Bronchial epithelial cell (primary cell): ENCODE results near the gene MICALL1. TPM values are rescaled to one million over a fixed set of nuclear protein-coding genes. Genes with fewer than 3 reads are reported as not detected.
A peak's percentile ranks its signal among the peaks of the same experiment; 100 is the strongest.

Source experiments
- DNase-seq: peaks from one replicate; pipeline ENCODE4 v3.0.0-alpha.2; 2010; ENCODE audit warnings: low read depth
- FAIRE-seq: peaks from 2 replicates; lab custom pipeline; 2011; peaks lifted over from hg19 to GRCh38; lab: Jason Lieb, UNC
- H3K27me3 ChIP-seq: 2 replicates; pipeline ENCODE4 v1.5.1; 2011; ENCODE audit warnings: low read length; ENCODE audit not compliant: control insufficient read depth, insufficient read depth
- H3K36me3 ChIP-seq: 2 replicates; pipeline ENCODE4 v1.5.1; 2011; ENCODE audit warnings: low read length; ENCODE audit not compliant: control insufficient read depth, insufficient read depth
- H3K4me3 ChIP-seq: 2 replicates; pipeline ENCODE4 v1.5.1; 2011; ENCODE audit warnings: mild to moderate bottlenecking, low read depth, low read length, control low read depth
- total RNA-seq: library from RNA; depleted of rRNA; stranded (reverse); fragments of >200 nt; gene quantifications from 2 replicates; pipeline ENCODE4 v1.2.1, GENCODE V29; 2014
- TF ChIP-seq, protein P1 (sequence below): IDR thresholded peaks from 2 replicates; pipeline ENCODE4 v1.5.1; 2011; ENCODE audit warnings: mild to moderate bottlenecking, moderate library complexity, low read length, control low read depth, inconsistent platforms; ENCODE audit not compliant: insufficient read depth, severe bottlenecking

MICALL1 gene
- total RNA-seq, 1 donor from 2014 or later, result 143 TPM

DNA sequence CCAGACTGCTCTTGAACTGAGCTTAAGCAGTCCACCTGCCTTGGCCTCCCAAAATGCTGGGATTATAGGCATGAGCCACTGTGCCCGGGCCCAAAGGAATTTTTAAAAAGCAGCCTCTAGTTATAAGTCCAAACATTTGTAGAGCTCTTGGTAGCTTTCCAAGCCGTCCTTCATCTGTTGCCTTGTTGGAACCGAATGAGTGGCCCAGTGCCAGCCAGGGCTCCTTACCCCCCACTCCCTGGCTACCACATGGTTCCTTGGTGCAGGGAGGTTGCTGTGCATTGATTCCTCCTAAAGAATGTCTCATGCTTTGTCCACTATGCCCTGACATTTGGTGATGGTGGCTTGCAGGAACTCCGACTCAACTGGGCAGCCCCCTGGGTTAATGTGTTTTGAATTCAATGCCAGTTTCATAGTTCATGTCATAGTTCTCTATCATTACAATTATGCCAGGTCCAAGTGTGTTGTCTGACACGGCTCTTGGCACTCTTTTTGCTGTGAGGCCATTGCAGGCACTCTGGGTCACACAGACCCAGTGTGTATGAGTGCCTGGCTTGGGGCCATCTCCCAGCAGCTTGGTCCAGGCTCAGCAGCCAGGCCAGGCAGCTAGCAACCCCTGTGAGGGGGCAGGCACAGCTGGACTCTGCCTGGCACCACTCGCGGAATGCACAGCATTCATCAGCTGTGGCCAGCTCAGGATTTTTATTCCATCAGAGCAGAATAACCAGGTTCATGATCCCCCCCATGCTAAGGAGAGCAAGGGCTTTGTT is 13.3 kb upstream of the MICALL1 start:
- TF ChIP-seq, protein P1, sequence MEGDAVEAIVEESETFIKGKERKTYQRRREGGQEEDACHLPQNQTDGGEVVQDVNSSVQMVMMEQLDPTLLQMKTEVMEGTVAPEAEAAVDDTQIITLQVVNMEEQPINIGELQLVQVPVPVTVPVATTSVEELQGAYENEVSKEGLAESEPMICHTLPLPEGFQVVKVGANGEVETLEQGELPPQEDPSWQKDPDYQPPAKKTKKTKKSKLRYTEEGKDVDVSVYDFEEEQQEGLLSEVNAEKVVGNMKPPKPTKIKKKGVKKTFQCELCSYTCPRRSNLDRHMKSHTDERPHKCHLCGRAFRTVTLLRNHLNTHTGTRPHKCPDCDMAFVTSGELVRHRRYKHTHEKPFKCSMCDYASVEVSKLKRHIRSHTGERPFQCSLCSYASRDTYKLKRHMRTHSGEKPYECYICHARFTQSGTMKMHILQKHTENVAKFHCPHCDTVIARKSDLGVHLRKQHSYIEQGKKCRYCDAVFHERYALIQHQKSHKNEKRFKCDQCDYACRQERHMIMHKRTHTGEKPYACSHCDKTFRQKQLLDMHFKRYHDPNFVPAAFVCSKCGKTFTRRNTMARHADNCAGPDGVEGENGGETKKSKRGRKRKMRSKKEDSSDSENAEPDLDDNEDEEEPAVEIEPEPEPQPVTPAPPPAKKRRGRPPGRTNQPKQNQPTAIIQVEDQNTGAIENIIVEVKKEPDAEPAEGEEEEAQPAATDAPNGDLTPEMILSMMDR, result no peak
- Histone ChIP-seq H3K4me3 (no peak overlapping the region), H3K27me3 (no peaks in the 10 kb centered on the region), H3K36me3 (peaks cover 6% of the 10 kb centered on the region)
- FAIRE-seq, result no peak
- DNase-seq, result no peak

DNA sequence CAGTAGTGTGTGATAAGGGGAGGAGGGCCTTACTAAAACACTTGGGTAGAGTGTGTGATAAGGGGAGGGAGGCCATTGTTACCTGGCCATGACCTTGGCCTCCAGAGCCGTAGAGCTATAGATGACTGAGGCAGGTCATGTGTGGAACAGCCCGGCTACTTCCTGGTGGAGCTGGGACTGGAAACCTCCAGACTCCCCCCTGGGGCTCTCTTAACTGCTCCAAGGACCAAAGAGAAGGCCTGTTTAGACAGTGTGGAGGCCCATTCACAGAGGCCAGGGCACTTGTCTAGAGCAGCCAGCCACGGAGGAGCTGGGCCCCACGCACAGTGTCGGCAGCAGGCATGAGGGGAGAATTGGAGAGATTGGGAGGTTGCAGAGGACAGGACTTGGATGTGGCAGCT is 12.5 kb upstream of the MICALL1 start:
- no peak overlapping the region for H3K4me3 ChIP-seq
- TF ChIP-seq, protein P1, result no peak
- no peaks in the 10 kb centered on the region for H3K27me3 ChIP-seq
- DNase-seq (no peak), FAIRE-seq (no peak)
- peaks cover 5% of the 10 kb centered on the region for H3K36me3 ChIP-seq

GRCh38 chr22:37894939-37895670 is 11.0 kb upstream of the MICALL1 start:
- TF ChIP-seq, protein P1, result no peak
- no peak for FAIRE-seq
- Histone ChIP-seq H3K4me3 (peak overlapping the region; percentile 19), H3K36me3 (peaks cover 1% of the 10 kb centered on the region), H3K27me3 (no peaks in the 10 kb centered on the region)
- peak; percentile 80 for DNase-seq

- TF ChIP-seq, protein P1, result no peak
- H3K36me3 ChIP-seq, result peaks cover 1% of the 10 kb centered on the region
- FAIRE-seq (peak; percentile 99), DNase-seq (peak; percentile 99)
- H3K27me3 ChIP-seq, result no peaks in the 10 kb centered on the region
- H3K4me3 ChIP-seq, result no peak overlapping the region
Measured at GRCh38 chr22:37896181-37896592, 9.9 kb upstream of the MICALL1 start.

GRCh38 chr22:37896939-37897338 is 9.2 kb upstream of the MICALL1 start:
- H3K27me3 ChIP-seq, result no peaks in the 10 kb centered on the region
- H3K36me3 ChIP-seq, result no peaks in the 10 kb centered on the region
- DNase-seq, result no peak
- FAIRE-seq, result no peak
- TF ChIP-seq, protein P1, result no peak
- H3K4me3 ChIP-seq, result no peak overlapping the region
